HG02852 (cell line): ENCODE results near the gene FUT4.
"Not testable (repeated sequence)": the region's sequence is repeated elsewhere in the genome, so short reads cannot be mapped to it uniquely, and the experiment has no call there.

Source experiments
- ATAC-seq: cut with Tn5 transposase; IDR thresholded peaks from one replicate; pipeline ENCODE4 v1.9.1; 2021; ENCODE audit warnings: mild to moderate bottlenecking, moderate library complexity; ENCODE audit not compliant: unreplicated experiment

The FUT4 gene

GRCh38 chr11:94563848-94564467, 20.2 kb downstream of the FUT4 start:
- ATAC-seq = no peak

GRCh38 chr11:94567181-94567670, 23.5 kb downstream of the FUT4 start, which contains the start of gene PIWIL4:
PIWIL4 (plus strand) TSS chr11:94567368; CDS start chr11:94567519, 151 bp downstream.
- no peak for ATAC-seq

- no peak for ATAC-seq
These were observed 24.5 kb downstream of the FUT4 start for GRCh38 chr11:94568200-94568599.

GRCh38 chr11:94568717-94569116, 25.0 kb downstream of the FUT4 start:
- no peak for ATAC-seq

- not testable (repeated sequence) for ATAC-seq
These were observed 29.3 kb downstream of the FUT4 start for GRCh38 chr11:94572975-94573374.

- no peak for ATAC-seq
These were observed 30.7 kb downstream of the FUT4 start for GRCh38 chr11:94574193-94574961.

- ATAC-seq = no peak
These were observed 32.6 kb downstream of the FUT4 start for GRCh38 chr11:94576306-94576705.

GRCh38 chr11:94577841-94578240, 34.1 kb downstream of the FUT4 start:
- ATAC-seq = no peak

GRCh38 chr11:94581926-94582325, 38.2 kb downstream of the FUT4 start:
- ATAC-seq = peak; percentile 76

GRCh38 chr11:94583213-94583865, 39.6 kb downstream of the FUT4 start:
- ATAC-seq = no peak

GRCh38 chr11:94583866-94584500, 40.3 kb downstream of the FUT4 start:
- ATAC-seq = peak; percentile 66

- ATAC-seq = no peak
These were observed 41.3 kb downstream of the FUT4 start for GRCh38 chr11:94584978-94585377.

GRCh38 chr11:94585399-94585798, 41.7 kb downstream of the FUT4 start:
- no peak for ATAC-seq

- no peak for ATAC-seq
These were observed 42.8 kb downstream of the FUT4 start for GRCh38 chr11:94586546-94586945.

- ATAC-seq = no peak
These were observed 43.3 kb downstream of the FUT4 start for GRCh38 chr11:94586978-94587377.

GRCh38 chr11:94588366-94588942, 44.7 kb downstream of the FUT4 start:
- no peak for ATAC-seq

- ATAC-seq = no peak
These were observed 46.8 kb downstream of the FUT4 start for GRCh38 chr11:94590352-94591041.

- peak; percentile 84 for ATAC-seq
These were observed 49.3 kb downstream of the FUT4 start for GRCh38 chr11:94593030-94593429.

- no peak for ATAC-seq
These were observed 51.4 kb downstream of the FUT4 start for GRCh38 chr11:94595076-94595475.

GRCh38 chr11:94597896-94598295, 54.2 kb downstream of the FUT4 start:
- ATAC-seq = no peak
